Measurements from ENCODE around the gene CLDN5. TPM values are rescaled to one million over a fixed set of nuclear protein-coding genes. Genes with fewer than 3 reads are reported as not detected.
A peak's percentile ranks its signal among the peaks of the same experiment; 100 is the strongest.
"Not testable (repeated sequence)": the region's sequence is repeated elsewhere in the genome, so short reads cannot be mapped to it uniquely, and the experiment has no call there.

The CLDN5 gene
- polyA plus RNA-seq, 3 donors: 33.8 to 49.0 (median 37.5) TPM

DNA sequence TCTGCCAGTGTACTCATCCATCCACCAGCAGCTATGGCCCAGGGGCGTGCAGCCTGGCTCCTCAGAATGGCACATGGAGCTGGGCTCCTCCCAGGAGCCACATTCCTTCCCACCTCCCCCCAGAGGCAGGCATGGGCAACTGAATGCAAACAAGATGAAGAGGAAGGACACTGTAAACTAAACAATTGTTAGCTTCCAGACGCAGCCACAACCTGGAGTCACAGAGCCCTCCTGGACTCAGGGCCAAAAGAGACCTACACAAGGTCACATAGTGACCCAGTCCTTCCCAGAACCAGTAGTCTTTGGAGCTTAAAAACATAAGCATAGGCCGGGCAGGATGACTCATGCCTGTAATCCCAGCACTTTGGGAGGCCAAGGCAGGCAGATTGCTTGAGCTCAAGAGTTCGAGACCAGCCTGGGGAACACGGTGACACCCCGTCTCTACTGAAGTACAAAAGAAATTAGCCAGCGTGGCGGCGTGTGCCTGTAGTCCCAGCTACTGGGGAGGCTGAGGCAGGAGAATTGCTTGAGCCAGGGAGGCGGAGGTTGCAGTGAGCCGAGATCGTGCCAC is 30.7 kb upstream of the CLDN5 start:
- DNase-seq: peak; percentile 8

DNA sequence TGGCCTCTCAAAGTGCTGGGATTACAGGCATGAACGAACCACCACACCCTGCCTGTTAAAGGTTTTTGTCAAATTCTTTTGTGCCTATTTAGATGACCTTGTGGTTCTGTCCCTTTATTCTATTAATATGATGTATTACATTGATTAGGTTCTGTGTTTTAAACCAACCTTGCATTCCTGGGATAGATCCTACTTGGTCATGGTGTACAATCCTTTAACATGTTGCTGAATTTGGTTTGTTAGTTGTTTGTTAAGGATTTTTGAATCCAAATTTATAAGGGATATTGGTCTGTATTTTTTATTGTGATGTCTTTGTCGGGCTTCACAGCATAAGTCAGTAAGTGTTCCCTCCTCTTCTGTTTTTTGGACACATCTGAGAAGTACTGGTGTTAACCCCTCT is 29.0 kb upstream of the CLDN5 start:
- no peak for DNase-seq

GRCh38 chr22:19550382-19550781 is 26.2 kb upstream of the CLDN5 start:
- no peak for DNase-seq

DNA sequence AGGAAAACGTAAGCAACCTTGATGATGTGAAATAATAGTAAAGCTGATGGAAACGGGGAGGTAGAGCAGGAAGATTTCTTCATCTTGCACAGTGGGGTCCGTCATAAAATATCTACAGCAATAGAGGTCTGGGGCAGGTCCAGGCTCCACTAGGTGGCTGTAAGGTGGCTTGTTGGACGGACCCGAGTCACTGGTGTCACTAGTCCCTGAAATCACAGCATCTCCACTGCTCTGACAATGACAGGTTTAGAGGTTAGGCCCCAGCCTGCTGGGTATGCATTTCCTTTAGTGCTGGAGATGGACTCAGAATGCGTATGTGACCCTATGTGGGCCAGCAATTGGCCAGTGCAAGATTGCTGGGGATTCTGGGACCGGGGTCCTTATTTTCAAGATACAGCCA is 25.2 kb upstream of the CLDN5 start:
- DNase-seq: no peak

DNA sequence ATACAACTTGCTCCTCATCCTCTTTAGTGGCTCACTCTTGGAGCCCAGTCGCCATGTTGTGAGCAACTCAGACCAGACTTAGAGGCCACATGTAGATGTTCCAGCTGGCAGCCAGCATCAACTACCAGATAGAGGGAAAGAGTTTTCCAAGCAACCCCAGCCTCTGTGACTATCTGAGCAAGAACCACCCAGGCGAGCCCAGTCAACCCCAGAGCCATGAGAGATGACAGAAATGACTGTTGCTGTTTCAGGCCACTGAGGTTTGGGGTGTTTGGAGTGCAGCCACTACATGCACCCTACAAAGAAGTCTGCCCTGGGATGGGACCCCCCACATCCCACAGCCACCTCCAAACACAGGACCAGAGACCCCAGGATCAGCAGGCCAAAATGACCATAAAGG is 24.8 kb upstream of the CLDN5 start:
- DNase-seq: no peak

GRCh38 chr22:19548427-19548826 is 24.2 kb upstream of the CLDN5 start:
- DNase-seq: not testable (repeated sequence)

DNA sequence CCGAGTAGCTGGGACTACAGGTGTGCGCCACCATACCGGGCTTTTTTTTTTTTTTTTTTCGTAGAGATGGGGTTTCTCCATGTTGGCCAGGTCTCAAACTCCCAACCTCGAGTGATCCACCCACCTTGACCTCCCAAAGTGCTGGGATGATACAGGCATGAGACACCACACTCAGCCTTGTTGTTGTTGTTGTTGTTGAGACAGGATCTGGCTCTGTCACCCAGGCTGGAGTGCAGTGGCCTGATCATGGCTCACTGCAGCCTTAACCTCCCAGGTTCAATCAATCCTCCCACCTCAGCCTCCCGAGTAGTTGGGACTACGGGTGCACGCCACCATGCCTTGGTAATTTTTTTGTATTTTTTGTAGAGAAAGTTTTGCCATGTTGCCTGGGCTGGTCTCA is 23.4 kb upstream of the CLDN5 start:
- no peak for DNase-seq

GRCh38 chr22:19546680-19547079 is 22.5 kb upstream of the CLDN5 start:
- DNase-seq: no peak

DNA sequence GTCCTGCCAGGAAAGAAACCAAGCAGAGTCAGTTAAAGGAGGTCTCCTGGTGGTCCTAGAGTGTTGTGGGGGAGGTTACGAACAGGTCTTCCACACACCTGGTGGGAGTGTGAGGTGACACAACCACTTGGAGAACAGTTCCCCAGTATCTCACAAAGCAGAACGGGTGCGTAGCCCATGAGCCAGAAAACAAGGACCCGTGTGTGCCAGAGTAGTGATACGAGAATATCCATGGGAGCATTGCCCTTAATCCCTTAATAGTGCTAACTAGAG is 21.7 kb upstream of the CLDN5 start:
- no peak for DNase-seq

DNA sequence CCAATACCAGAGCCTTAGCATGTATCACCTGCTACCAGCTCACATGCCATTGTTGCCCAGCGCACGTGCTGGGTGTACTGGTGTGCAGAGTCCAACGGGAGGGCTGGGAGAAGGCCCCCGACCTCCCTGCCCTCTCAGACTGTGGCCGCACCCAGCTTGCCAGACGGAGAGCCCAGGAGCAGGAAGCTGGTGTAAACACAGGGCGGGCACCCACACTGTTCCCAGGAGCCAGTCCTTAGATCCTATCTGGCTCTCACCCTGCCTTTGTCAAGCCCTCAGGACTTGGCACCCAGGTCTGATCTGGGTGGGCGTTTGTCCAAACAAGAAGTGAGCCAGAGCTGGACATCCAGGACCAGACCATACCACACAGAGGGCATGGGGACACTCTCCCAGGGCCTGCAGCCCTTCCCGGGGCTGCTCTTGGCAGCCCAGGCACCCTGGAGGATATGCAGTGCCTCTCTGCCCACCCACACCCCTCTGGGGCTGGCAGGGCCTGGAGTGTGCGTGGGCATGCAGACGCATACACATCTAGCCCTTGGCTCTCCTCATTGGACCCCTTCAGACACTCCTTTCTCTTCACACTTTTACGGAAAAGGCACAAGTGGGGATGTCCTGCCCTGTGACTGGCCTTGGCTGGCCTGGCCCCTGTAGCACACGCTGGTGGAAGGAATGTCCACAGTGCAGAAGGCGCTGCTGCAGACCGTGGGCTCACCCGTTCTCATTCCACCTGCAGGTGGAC is 19.9 kb upstream of the CLDN5 start:
- DNase-seq: no peak

- DNase-seq: no peak
Observed at GRCh38 chr22:19540394-19540793, 16.2 kb upstream of the CLDN5 start.

DNA sequence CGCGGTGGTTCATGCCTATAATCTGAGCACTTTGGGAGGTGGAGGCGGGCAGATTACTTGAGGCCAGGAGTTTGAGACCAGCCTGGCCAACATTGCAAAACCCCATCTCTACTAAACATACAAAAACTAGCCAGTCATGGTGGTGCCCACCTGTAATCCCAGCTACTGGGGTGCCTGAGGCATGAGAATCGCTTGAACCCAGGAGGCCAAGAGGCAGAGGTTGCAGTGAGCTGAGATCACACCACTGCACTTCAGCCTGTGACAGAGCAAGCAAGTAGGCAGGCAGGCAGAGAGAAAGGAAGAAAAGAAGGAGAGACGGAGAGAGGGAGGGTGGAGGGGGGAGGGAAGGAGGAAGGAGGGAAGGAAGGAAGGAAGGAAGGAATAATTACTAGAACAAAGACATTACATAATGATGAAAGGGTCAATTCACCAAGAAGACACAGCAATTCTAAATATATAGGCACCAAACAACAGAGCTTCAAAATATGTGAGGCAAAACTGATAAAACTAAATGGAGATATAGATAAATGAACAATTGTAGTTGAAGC is 13.8 kb upstream of the CLDN5 start:
- DNase-seq: no peak

DNA sequence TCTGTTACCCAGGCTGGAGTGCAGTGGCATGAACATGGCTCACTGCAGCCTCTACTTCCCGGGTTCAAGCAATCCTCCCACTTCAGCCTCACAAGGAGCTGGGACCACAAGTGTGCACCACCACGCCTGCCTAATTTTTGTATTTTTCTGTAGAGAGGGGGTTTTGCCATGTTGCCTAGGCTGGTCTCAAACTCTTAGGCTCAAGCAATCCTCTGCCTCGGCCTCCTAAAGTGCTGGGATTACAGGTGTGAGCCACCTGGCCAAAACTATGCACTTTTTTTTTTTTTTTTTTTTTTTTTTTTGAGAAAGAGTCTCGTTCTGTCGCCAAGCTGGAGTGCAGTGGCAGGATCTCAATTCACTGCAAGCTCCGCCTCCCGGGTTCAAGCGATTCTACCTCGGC is 12.4 kb upstream of the CLDN5 start:
- no peak for DNase-seq

GRCh38 chr22:19535001-19535400 is 10.8 kb upstream of the CLDN5 start:
- no peak for DNase-seq

DNA sequence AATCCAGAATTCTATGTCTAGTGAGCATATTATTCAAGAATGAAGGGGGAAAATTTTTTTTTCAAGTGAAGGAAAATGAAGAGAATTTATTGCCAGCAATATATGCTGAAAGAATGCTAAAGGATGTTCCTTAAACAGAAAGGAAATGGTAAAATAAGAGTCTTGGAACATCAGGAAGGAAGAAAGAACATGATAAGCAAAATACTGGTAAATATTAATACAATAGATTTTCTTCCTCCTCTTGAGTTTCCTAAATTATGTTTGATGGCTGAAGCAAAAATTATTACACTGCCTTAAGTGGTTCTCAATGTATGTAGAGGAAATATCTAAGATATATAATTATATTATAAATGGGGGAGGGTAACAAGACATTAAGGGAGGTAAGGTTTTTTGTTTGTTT is 9.6 kb upstream of the CLDN5 start:
- no peak for DNase-seq

- no peak for DNase-seq
Observed at GRCh38 chr22:19533049-19533626, 8.9 kb upstream of the CLDN5 start.

GRCh38 chr22:19531327-19531726 is 7.1 kb upstream of the CLDN5 start:
- DNase-seq: not testable (repeated sequence)

GRCh38 chr22:19530751-19531150 is 6.5 kb upstream of the CLDN5 start:
- DNase-seq: no peak

DNA sequence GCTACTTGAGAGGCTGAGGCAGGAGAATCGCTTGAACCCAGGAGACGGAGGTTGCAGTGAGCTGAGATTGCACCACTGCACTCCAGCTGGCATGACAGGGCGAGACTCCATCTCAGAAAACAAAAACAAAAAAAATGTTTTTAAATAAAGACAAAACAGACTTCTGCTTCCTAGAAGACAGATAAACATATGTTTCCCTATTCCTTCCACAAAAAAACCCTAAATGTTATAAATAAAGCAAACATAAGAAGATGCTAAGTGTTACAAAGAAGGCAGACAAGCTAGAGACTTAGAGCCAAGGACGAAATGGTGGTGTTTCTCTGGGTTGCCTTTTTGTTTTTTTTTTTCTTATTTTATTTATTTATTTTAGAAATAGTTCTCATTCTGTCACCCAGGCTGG is 5.6 kb upstream of the CLDN5 start:
- DNase-seq: no peak

GRCh38 chr22:19527861-19528417 is 3.7 kb upstream of the CLDN5 start:
- DNase-seq: no peak

DNA sequence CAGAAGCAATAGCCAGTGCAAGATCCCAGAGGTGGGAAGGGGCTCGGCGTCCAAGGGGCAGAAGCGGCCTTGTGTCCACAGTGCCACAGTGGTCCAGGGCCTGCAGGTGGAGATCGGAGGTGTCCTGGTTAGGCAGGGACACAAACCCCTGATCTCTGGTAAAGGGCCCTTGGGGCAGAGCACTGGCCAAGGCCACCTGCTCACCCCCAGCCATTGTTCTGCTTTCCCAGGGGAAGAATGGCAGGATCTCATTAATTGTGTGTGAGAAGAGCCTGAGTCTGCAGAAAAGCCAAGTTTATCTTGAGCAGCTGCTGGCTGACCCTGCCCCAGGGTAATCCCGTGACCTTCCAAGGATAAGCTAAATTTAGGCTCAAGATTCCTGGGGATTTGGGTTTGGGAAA is 3.1 kb upstream of the CLDN5 start:
- no peak for DNase-seq

GRCh38 chr22:19526702-19527111 is 2.5 kb upstream of the CLDN5 start:
- no peak for DNase-seq

DNA sequence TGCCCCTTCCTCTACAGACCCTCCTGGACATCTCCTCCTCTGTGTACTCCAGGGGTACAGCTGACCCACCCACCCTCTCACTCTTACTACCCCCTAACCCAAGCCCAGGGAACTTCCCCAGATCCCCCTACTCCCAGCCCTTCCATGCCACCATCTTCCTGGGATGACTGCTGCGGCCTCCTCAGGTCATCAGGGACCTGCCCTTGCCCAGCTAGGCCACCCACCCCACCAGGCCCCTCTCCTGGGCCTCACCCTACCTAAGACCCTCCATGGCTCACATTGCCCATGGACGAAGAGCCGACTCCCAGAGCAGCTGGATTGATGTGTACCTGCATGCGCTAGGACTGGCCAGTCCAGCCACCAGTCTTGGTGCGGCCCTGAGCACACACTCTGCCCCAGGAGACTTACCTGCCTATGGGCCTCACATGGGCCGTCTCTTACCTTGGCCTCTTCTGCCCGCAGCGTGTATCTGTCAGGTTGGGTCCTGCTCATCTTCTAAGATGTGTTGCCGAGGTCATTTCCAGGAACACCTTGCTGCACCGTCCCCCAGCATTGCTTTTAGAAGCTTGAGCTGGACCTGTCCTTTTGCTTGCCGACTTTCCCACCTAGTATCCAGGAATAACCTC is 2.0 kb upstream of the CLDN5 start:
- DNase-seq: no peak
